Eye (tissue), 1 donor: ENCODE measurements around the gene SIRT7.
A peak's percentile ranks its signal among the peaks of the same experiment; 100 is the strongest.
"Not testable (repeated sequence)": the region's sequence is repeated elsewhere in the genome, so short reads cannot be mapped to it uniquely, and the experiment has no call there.

Experiments used
- DNase-seq: peaks from one replicate; pipeline ENCODE4 v3.0.0-alpha.2; 2015

The SIRT7 gene

GRCh38 chr17:81954131-81955057, 36.4 kb upstream of the SIRT7 start:
- DNase-seq, result no peak

GRCh38 chr17:81953443-81953842, 35.5 kb upstream of the SIRT7 start:
- not testable (repeated sequence) for DNase-seq

- DNase-seq, result no peak
These were observed 34.8 kb upstream of the SIRT7 start for GRCh38 chr17:81952792-81953228.

- peak; percentile 47 for DNase-seq
These were observed 34.1 kb upstream of the SIRT7 start for GRCh38 chr17:81951785-81952684.

- no peak for DNase-seq
These were observed 32.5 kb upstream of the SIRT7 start for GRCh38 chr17:81950501-81950900.

- no peak for DNase-seq
These were observed 30.8 kb upstream of the SIRT7 start for GRCh38 chr17:81948635-81949378.

GRCh38 chr17:81947189-81947588, 29.2 kb upstream of the SIRT7 start, which contains the start of gene MYADML2:
MYADML2 (minus strand) TSS chr17:81947233; CDS start chr17:81941741, 5,492 bp downstream.
- DNase-seq, result no peak

GRCh38 chr17:81944858-81945257, 26.9 kb upstream of the SIRT7 start:
- DNase-seq, result no peak

GRCh38 chr17:81942167-81942553, 24.2 kb upstream of the SIRT7 start:
- no peak for DNase-seq

GRCh38 chr17:81941484-81942166, 23.6 kb upstream of the SIRT7 start:
- DNase-seq, result peak; percentile 76

GRCh38 chr17:81940538-81941483, 22.8 kb upstream of the SIRT7 start:
- no peak for DNase-seq

GRCh38 chr17:81939881-81940385, 22.0 kb upstream of the SIRT7 start:
- no peak for DNase-seq

GRCh38 chr17:81939218-81939617, 21.2 kb upstream of the SIRT7 start:
- DNase-seq, result no peak

- DNase-seq, result no peak
These were observed 17.7 kb upstream of the SIRT7 start for GRCh38 chr17:81935709-81936084.

- DNase-seq, result no peak
These were observed 17.1 kb upstream of the SIRT7 start for GRCh38 chr17:81934850-81935708.

GRCh38 chr17:81934098-81934757, 16.3 kb upstream of the SIRT7 start:
- no peak for DNase-seq

GRCh38 chr17:81933178-81933699, 15.3 kb upstream of the SIRT7 start:
- DNase-seq, result no peak

GRCh38 chr17:81932333-81932983, 14.5 kb upstream of the SIRT7 start:
- DNase-seq, result no peak
